PC-3 (cell line): ENCODE data around the gene GNB3.
"Not testable (repeated sequence)": the region's sequence is repeated elsewhere in the genome, so short reads cannot be mapped to it uniquely, and the experiment has no call there.

Source experiments
- CTCF ChIP-seq: fragments of 300-600 bp; sonication (generic); conservative IDR thresholded peaks from 2 replicates; pipeline ENCODE4 v1.5.1; 2017; ENCODE audit warnings: antibody characterized with exemption, low read depth, mild to moderate bottlenecking, low read length
- EZH2phosphoT487 ChIP-seq: fragments of 300-600 bp; sonication (generic); IDR thresholded peaks from 2 replicates; pipeline ENCODE4 v1.6.1; 2018; ENCODE audit warnings: mild to moderate bottlenecking, antibody characterized with exemption, low read length, borderline replicate concordance

DNA sequence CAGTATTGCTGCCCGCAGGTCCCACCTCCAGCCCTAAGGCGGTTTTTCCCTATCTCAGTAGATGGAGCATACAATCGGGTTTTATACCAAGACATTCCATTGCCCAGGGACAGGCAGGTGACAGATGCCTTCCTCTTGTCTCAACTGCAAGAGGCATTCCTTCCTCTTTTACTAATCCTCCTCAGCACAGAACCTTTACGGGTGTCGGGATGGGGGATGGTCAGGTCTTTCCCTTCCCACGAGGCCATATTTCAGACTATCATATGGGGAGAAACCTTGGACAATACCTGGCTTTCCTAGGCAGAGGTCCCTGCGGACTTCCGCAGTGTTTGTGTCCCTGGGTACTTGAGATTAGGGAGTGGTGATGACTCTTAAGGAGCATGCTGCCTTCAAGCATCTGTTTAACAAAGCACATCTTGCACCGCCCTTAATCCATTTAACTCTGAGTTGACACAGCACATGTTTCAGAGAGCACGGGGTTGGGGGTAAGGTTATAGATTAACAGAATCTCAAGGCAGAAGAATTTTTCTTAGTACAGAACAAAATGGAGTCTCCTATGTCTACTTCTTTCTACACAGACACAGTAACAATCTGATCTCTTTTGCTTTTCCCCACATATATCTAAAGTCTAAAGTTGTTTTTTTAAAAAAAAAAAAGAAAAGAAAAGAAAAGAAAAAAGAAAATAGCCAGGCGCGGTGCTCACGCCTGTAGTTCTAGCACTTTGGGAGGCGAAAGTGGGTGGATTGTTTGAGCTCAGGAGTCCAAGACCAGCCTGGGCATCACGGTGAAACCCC is 45.7 kb downstream of the GNB3 start:
- TF ChIP-seq CTCF, EZH2phosphoT487: not testable (repeated sequence)
